Thyroid gland (tissue), 4 donors: ENCODE results near the gene PTPRN2.

ENCODE experiments used
- CTCF ChIP-seq, 6 experiments: fragments of 200-600 bp in 3 of 6; fragments of 450-650 bp in 3 of 6; sonication (generic) in 3 of 6; IDR thresholded peaks; one replicate each; pipeline ENCODE4 v1.5.1; 2016 to 2019; ENCODE audit warnings: antibody characterized with exemption in 6 of 6, mild to moderate bottlenecking in 2 of 6, inconsistent platforms in 1 of 6, moderate library complexity in 1 of 6
- POLR2A ChIP-seq, 2 donors: fragments of 450-650 bp; IDR thresholded peaks; one replicate each; pipeline ENCODE4 v1.6.1; 2017; ENCODE audit warnings: antibody characterized with exemption in 2 of 2, mild to moderate bottlenecking in 2 of 2, moderate library complexity in 1 of 2

GRCh38 chr7:158548726-158549125 is 38.9 kb downstream of the PTPRN2 start:
- TF ChIP-seq CTCF (IDR thresholded peaks at IDR 0.05) (no peak), POLR2A (IDR thresholded peaks at IDR 0.05) (no peak)
